ENCODE data around the gene ARL4D. TPM values are rescaled to one million over a fixed set of nuclear protein-coding genes. Genes with fewer than 3 reads are reported as not detected.
A peak's percentile ranks its signal among the peaks of the same experiment; 100 is the strongest.
"Not testable (repeated sequence)": the region's sequence is repeated elsewhere in the genome, so short reads cannot be mapped to it uniquely, and the experiment has no call there.

Gene ARL4D
- total RNA-seq, 1 donor = 2.7 TPM

DNA sequence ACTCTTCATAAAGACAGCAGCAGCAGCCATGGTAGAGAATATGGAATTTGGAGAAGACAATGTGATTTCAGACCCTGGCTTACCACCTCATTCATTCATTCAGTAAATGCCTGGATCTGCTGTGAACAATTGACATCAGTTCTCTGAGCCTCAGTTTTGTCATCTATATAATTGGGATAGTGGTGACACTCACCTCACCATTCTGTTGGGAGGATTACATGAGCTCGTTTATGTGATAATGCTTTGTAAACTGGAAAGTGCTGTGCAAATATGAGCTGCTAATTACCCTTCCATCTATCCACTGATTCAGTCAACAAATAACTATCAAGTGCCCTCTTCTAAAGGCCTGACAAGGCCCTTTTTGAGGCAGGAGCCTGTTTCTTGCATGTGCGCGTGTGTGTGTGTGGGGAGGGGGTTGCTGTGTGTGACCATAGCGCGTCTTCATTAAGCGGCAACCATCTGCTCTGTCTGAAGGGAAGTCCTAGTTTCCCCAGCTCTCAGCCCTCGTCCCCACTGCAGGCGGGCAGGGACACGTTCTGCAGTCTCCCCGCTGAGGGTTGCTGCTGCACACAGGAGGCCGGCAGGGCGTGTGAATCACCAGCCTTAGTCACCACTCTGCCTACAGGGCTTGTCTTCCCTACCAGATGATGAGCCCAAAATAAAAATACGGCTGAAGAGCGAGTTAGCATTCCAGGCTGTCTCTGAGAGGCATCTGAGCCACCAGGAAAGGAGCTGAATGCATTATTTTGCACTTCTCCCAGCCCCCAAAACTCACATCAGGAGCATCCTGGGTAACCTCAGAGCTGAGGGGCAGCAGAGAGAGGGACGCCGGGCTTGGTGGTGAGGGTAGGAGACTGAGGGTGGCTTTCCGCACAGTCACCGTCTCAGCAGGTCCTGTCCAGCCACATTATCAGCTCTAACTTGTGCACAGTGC, 19.9 kb downstream of the ARL4D start:
- DNase-seq (ENCODE audit: low read depth in 2 of 3, low spot score in 2 of 3) = peak in 2 of 3 donors; percentile 40 to 63

- DNase-seq (ENCODE audit: low read depth in 2 of 3, low spot score in 2 of 3) = not testable (repeated sequence)
Measured at GRCh38 chr17:43419375-43419882, 20.6 kb downstream of the ARL4D start.

DNA sequence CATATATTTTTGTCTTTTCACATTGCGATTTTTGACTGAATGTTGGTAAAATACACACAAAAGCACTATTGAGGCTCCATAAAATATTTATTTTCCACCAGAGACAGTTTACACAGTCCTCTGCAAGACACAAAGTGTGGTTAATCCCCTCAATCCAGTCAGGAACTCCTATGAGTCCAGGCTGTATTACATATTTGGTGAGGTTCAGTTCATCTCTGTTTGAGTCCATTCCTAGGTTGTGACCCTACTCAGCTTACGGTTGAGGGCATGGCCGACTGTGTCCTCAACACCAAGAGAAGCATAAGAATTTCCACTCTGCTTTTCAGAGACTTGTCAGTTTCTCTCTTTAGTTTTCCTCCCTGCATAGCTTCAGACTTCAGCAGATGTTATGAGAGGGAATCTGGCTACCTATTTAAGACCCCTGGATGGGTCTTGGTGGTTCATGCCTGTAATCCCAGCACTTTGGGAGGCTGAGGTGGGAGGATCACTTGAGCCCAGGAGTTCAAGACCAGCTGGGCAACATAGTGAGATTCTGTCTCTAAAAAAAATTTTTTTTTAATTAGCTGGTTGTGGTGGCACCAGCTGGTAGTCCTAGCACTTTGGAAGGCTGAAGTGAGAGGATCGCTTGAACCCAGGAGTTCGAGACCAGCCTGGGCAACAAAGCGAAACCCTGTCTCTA, 25.1 kb downstream of the ARL4D start:
- no peak for DNase-seq (ENCODE audit: low read depth in 2 of 3, low spot score in 2 of 3)

DNA sequence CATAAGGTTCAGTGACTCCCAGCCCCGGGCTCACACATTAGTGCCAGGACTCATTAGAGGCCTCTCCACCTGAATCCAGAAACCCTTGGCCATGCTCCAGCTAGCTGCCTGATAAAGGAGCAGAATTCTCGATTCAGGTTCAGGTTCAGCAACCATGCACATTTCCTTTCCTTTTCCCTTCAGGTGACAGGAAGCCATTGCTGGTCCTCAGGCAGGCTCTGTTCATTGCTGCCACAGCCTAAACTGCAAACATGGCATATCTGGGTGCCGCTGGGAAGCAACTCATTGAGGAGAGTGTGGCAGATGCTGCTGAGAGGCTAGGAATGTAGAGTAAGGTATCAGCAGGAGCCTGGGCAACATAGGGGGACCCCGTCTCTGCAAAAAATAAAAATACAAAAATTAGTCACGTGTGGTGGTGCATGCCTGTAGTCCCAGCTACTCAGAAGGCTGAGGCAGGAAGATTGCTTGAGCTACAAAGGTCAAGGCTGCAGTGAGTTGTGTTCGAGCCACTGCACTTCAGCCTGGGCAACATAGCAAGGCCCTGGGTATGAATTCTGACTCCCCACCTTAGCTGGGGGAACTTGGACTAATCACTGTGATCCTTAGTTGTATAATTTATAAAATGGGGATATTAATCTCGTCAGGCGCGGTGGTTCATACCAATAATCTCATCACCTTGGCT, 28.7 kb downstream of the ARL4D start:
- DNase-seq (ENCODE audit: low read depth in 2 of 3, low spot score in 2 of 3) = no peak

GRCh38 chr17:43428524-43428923, 29.7 kb downstream of the ARL4D start:
- DNase-seq (ENCODE audit: low read depth in 2 of 3, low spot score in 2 of 3) = peak in 1 of 3 donors; percentile 17

DNA sequence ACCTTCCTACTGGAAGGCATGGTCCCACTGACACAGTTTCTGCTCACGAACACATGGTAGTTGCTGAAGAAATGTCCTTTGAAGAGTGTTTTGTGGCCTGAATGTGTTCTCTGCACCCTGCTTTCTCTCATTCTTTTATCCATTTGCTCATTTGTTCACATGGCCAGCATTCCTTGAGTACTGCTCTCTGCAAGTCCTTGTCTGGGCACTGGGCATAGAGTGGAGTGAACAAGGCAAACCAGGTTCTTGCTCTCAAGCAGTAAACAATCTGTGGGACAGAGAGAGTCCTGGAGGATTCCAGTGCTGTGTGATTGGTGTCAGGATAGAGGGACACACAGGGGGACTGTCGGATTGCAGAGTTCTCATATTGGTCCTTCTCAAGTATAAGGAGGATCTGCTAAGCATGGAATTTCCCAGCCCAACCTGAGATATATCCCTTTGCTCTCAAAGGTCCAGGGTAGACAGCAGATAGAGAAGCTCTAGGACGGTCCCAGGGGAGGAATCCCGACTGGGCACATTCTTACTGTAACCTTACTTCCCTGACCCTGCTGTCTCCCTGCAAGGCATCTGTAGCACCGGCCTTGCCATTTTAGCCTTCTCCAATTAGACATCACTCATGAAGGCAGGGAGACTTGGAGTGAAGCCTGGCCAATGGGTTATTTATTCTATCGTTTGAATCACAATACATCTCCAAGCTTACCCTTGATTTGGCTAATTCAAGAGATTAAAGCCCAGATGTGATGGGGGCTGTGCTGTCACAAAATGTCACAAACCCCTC, 32.3 kb downstream of the ARL4D start:
- DNase-seq (ENCODE audit: low read depth in 2 of 3, low spot score in 2 of 3) = no peak

DNA sequence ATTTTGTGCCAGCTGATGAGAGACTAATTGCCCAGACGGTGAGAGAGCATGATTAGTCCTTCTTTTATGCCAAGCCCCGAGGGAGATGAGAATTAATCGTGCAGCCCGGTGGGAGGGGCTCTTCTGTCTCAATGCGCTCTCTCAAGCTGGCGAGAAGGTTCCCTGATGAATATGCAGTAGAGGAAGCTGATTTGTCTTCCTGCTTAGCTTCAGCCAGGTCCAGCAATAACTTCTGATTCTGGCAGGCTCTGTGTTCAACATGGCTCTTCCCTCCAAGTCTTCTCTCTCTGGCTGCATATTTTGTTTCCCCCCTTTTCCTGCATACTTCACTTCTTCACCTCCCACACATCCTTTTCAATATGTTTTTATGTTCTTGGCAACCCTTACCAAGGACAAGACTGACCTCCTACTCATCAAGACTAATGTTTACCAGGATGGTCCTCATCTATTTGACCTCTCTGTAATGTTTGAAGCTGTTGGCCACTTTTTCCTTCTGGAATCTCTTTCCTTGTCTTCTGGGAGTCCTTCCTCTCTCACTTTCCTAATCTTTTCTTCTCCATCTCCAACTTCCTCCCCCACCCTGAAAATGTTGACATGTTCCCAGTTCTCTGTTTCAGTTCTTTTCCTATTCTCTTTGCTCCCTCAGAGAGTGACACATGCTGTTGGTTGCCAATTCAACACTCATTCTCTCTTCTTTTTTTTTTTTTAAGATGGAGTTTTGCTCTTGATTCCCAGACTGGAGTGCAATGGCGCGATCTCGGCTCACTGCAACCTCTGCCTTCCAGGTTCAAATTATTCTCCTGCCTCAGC, 33.1 kb downstream of the ARL4D start:
- DNase-seq (ENCODE audit: low read depth in 2 of 3, low spot score in 2 of 3) = no peak

DNA sequence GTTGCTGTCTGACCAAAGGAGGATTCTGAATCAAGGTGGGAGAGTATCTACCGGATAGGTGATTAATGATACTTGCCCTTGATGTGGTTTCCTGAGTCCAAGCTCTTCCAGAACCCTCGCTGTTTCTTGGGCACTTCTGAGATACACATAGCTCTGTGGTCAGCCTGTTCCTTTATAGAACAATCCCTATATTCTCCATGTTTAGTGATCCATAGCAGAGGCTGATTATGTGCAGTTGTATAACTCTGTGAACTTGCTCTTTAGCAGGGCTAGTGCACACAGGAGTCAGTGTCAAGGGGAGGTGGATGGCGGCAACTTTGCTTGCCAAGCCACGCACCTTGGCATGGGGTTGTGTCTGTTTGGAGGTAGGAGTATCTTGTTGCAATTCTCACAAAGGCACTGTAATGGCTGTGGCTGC, 36.1 kb downstream of the ARL4D start:
- no peak for DNase-seq (ENCODE audit: low read depth in 2 of 3, low spot score in 2 of 3)

DNA sequence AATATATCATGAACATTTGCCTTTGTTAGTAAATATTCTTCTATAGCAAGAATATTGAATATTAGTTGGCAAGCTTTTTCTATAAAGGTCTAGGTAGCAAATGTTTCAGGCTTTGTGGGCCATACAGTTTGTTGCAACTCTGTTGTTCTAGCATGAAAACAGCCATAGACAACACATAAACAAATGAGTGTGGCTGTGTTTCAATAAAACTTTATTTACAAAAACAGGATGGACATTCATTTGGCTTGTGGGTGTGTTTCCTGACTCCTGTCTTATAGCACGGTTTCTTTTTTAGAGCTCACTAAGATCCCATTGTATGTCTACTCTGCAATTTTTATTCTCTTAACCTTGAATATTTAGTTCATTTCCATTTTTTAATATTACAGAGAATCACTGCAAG, 39.0 kb downstream of the ARL4D start:
- DNase-seq (ENCODE audit: low read depth in 2 of 3, low spot score in 2 of 3) = no peak

DNA sequence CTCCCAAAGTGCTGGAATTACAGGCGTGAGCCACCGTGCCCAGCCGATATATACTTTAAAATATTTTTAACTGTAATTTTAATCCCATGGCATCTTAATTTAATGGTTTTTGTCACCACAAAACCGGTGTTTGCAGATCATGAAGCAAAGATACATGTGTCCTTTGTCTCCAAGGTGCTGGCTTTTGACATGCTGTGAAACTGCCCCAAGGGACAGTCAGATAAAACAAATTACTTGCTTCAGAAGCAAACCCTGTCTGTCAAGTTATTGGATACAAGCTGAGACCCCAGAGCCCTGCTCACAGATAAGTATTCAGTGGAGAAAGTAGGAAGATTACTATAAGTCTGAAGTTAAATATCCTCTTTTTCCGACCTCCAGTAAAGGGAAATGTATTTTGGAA, 39.8 kb downstream of the ARL4D start:
- no peak for DNase-seq (ENCODE audit: low read depth in 2 of 3, low spot score in 2 of 3)

DNA sequence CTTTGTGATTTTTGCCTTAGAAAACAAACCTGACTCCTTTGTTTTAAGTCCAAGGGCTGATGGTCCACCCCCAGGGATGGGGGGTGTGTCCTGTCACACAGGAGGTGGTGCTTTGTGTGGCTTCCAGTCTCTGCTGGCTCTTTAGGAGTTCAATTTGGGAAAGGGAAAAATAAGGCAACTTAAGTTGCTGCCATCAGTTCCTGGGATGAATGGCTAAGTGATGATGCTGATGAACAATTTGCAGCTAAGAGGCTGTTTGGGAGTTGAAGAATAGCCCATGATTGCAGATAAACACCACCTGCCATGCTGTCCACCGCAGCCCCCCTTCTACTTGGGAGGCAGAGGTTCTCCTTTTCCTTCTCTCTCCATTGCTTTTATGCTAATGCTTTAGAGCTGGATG, 40.2 kb downstream of the ARL4D start:
- no peak for DNase-seq (ENCODE audit: low read depth in 2 of 3, low spot score in 2 of 3)

DNA sequence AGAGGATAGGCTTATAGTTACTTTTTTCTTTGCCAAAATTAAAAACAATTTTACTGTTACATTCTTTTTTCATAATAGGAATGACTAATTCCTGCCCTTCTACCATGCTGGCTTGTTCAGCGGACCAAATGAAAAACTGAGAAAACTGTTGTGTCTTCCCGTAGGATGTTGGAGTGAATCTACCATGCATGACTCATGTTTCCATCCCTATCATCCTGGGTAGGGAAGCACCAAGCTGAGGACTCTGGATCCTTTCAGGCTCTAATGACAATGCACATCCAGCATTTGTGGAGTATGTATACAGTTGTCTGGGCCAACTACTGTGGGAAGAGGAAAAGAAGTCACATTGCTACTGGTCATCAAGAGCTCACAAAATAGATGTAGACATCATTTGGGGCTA, 43.9 kb downstream of the ARL4D start:
- DNase-seq (ENCODE audit: low read depth in 2 of 3, low spot score in 2 of 3) = no peak

GRCh38 chr17:43443381-43443780, 44.6 kb downstream of the ARL4D start:
- DNase-seq (ENCODE audit: low read depth in 2 of 3, low spot score in 2 of 3) = no peak

- no peak for DNase-seq (ENCODE audit: low read depth in 2 of 3, low spot score in 2 of 3)
Measured at GRCh38 chr17:43444223-43445008, 45.6 kb downstream of the ARL4D start.

DNA sequence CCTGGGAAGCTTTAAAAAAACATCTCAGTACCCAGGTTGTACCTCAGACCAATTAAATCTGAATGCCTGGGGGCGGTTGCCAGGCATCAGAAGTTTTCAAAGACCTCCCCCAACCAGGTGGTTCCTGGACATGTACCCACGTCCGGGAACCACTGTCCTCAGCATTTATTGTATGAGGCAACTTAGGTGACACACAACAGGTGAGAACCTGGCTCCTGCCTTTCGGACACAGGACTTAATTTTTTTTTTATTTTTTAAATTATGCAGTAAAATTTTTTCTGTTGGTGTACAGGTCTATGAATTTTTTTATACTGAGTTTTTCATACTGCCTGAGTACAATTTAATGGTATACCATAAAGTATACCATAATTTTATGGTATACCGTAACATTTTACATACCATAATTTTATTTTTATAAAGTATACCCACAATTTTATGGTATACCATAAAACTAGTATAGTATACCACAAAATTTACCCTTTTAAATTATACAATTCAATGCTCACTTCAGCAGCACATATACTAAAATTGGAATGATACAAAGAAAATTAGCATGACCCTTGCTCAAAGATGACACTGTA, 46.3 kb downstream of the ARL4D start:
- no peak for DNase-seq (ENCODE audit: low read depth in 2 of 3, low spot score in 2 of 3)

DNA sequence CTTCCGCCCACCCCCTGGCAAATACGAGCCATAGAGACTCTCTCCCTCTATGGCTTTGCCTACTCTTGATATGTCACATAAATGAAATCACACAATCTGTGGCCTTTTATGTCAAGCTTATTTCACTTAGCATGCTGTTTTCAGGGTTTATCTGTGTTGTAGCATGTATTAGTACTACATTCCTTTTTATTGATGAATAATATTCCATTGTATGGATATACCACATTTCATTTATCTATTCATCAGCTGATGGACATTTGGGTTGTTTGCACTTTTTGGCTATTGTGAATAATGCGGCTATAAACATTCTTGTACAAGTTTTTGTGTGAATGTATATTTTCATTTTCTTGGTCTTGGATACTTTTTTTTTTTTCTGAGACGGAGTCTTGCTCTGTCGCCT, 48.0 kb downstream of the ARL4D start:
- DNase-seq (ENCODE audit: low read depth in 2 of 3, low spot score in 2 of 3) = no peak

DNA sequence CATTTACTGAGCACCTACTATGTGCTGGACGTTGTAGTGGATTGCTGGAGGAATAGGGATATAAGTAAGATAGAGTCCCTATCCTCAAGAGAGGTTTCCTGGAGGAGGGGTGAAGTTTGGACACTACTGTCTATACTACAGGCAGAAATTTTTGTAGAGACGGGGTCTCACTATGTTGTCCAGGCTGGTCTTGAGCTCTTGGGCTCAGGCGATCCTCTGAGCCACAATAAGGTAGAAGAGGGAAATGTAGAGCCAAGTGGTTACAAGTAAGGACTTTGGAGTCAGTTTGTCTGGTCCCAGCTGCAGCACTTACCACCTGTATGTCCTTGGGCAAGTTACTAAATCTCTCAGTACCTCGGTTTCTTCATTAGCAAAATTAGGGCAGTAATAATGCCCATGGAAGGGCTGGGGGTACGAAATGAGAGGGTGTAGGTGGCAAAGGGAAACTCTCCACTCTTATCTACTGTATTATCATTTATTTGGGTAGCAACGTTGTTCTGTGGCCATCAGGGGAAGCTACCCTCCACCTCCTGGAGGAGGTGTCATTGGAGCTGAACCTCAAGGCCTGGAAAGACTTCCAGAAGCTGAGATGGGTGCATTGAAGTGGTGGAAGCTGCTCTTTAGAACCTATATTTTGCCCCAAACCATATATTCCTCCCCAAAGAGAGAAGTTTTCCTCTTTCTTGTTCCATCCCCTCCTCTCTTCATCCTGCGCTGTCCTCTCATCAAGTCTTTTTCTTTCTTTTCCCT, 50.1 kb downstream of the ARL4D start:
- DNase-seq (ENCODE audit: low read depth in 2 of 3, low spot score in 2 of 3) = no peak
